Common myeloid progenitor, CD34-positive (primary cell): ENCODE results near the gene SLC10A1.
"Not testable (repeated sequence)": the region's sequence is repeated elsewhere in the genome, so short reads cannot be mapped to it uniquely, and the experiment has no call there.

Source experiments
- CTCF ChIA-PET: fragments of 350-600 bp; sonication (Branson Sonifier 250); formaldehyde crosslinking; loops from one replicate; lab custom pipeline; 2021; ENCODE audit warnings: antibody characterized with exemption; lab: Charles Lee
- POLR2A ChIA-PET: fragments of 350-600 bp; sonication (Branson Sonifier 250); formaldehyde crosslinking; loops from one replicate; lab custom pipeline; 2021; ENCODE audit warnings: antibody characterized with exemption; lab: Charles Lee
- DNase-seq, 3 donors: peaks; one replicate each; pipeline versions ENCODE4 v3.0.0 to v3.0.0-alpha.2; 2013
- H3K27ac ChIP-seq, 2 experiments: 1 replicate in 1 of 2; 2 replicates in 1 of 2; pipeline ENCODE4 v1.7.0; 2013; ENCODE audit warnings: inconsistent platforms in 2 of 2, low read length in 2 of 2, mild to moderate bottlenecking in 2 of 2, low read depth in 1 of 2, moderate library complexity in 1 of 2; ENCODE audit not compliant: severe bottlenecking in 2 of 2, insufficient read depth in 1 of 2, poor library complexity in 1 of 2
- H3K27me3 ChIP-seq, 5 experiments: replicated peaks in 2 of 5; 1 replicate in 3 of 5; 2 replicates in 2 of 5; pipeline versions ENCODE4 v1.6.1 to v1.7.0; 2013; ENCODE audit warnings: low read length in 4 of 5, mild to moderate bottlenecking in 2 of 5, moderate library complexity in 2 of 5, inconsistent platforms in 1 of 5; ENCODE audit not compliant: insufficient read depth in 5 of 5, control insufficient read depth in 4 of 5
- H3K36me3 ChIP-seq, 4 experiments: 1 replicate in 2 of 4; 2 replicates in 2 of 4; pipeline versions ENCODE4 v1.6.1 to v1.7.0; 2013; ENCODE audit warnings: low read length in 3 of 4, control low read depth in 1 of 4, mild to moderate bottlenecking in 1 of 4; ENCODE audit not compliant: control insufficient read depth in 4 of 4, insufficient read depth in 4 of 4
- H3K4me1 ChIP-seq, 4 experiments: 1 replicate in 3 of 4; 2 replicates in 1 of 4; pipeline versions ENCODE4 v1.6.1 to v1.7.1; 2013; ENCODE audit warnings: low read length in 3 of 4, mild to moderate bottlenecking in 3 of 4, control low read depth in 1 of 4, inconsistent platforms in 1 of 4, moderate library complexity in 1 of 4; ENCODE audit not compliant: control insufficient read depth in 4 of 4, insufficient read depth in 4 of 4; ENCODE audit errors: control extremely low read depth in 1 of 4
- H3K4me3 ChIP-seq, 7 experiments: 1 replicate in 4 of 7; 2 replicates in 3 of 7; pipeline versions ENCODE4 v1.5.1 to v1.7.0; 2013; ENCODE audit warnings: mild to moderate bottlenecking in 7 of 7, low read length in 6 of 7, moderate library complexity in 6 of 7, inconsistent platforms in 2 of 7, low read depth in 2 of 7, control low read depth in 1 of 7; ENCODE audit not compliant: insufficient read depth in 4 of 7, control insufficient read depth in 1 of 7; ENCODE audit errors: extremely low read depth in 1 of 7
- H3K9me3 ChIP-seq, 5 experiments: 1 replicate in 4 of 5; 2 replicates in 1 of 5; pipeline versions ENCODE4 v1.6.1 to v1.7.1; 2013; ENCODE audit warnings: low read length in 4 of 5, mild to moderate bottlenecking in 2 of 5, inconsistent platforms in 1 of 5, low read depth in 1 of 5, moderate library complexity in 1 of 5; ENCODE audit not compliant: control insufficient read depth in 4 of 5, insufficient read depth in 2 of 5; ENCODE audit errors: control extremely low read depth in 1 of 5
- WGBS: methylation state at CpG from one replicate; pipeline ENCODE4 v1.1.5; 2013; ENCODE audit not compliant: insufficient coverage; 5-methylcytosine and 5-hydroxymethylcytosine counted together

SLC10A1 gene

DNA sequence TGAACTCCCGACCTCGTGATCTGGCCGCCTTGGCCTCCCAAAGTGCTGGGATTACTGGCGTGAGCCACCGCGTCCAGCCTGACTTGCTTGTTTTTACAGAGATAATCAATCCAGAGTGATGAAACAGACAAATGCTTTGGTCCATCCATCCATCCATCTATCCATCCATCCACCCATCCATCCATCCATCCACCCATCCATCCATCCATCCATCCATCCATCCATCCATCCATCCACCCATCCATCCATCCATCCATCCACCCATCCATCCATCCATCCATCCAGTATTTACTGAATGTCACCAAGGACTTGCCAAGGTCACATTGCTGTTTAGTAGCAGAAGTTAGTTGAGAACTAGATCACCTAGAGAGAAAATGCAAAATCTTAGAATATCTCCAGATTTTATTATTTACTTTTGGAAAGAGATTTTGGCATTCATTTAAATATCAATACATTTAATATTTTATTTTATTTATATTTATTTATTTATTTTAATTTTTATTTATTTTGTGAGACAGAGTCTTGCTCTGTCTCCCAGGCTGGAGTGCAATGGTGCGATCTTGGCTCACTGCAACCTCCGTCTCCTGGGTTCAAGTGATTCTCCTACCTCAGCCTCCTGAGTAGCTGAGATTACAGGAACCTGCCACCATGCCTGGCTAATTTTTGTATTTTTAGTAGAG is 65.0 kb downstream of the SLC10A1 start:
- POLR2A ChIA-PET, H3K36me3 ChIP-seq: not testable (repeated sequence)
- 99% methylated on average over 8 of the region's 8 CpGs for WGBS

DNA sequence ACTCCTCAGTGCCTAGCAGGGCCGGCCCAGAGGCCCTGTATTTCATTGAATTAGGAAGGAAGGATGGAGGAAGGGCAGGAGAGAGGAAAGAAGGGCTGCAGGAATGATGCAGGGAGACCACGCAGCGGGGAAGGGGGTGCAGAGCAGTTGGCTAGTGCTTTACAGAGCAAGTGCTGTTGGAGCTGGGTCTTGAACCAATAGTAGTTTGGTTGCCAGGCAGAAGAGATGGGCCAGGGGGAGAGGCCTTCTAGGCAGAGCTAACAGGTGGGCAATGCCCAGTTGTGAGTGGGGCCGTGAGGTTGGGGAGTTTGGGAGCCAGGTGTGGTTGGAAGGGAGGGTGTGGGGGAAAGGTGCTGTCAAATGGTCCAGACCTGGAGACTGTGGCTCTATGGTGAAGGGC is 69.2 kb downstream of the SLC10A1 start:
- no peaks in the 10 kb centered on the region for H3K27me3 ChIP-seq
- no peaks in the 10 kb centered on the region for H3K36me3 ChIP-seq
- H3K9me3 ChIP-seq: no peaks in the 10 kb centered on the region
- DNase-seq: no peak
- H3K4me1 ChIP-seq: peaks cover 0 to 15% (median 9%) of the 10 kb centered on the region in 4 experiments
- H3K4me3 ChIP-seq: no peak overlapping the region
- no peak overlapping the region for H3K27ac ChIP-seq
- WGBS: 89% methylated on average over 3 of the region's 4 CpGs
- POLR2A ChIA-PET: interaction anchor here (0.6 kb wide), 1 partner anchor 54 kb away, joined by 3 read pairs; no protein-coding TSS in a partner anchor
- CTCF ChIA-PET: interaction anchor here (0.8 to 6.6 kb wide), 18 partner anchors 12 to 176 kb away, joined by 3 to 83 read pairs (median 4); partner anchors contain the start of genes SRSF5 and SUSD6

More for the DNA sequence above, 65.0 kb downstream of the SLC10A1 start:
- not testable (repeated sequence) for H3K9me3 ChIP-seq, H3K27ac ChIP-seq, H3K4me1 ChIP-seq, H3K4me3 ChIP-seq, H3K27me3 ChIP-seq, DNase-seq
- CTCF ChIA-PET: interaction anchor here (1.2 to 3.1 kb wide), 5 partner anchors 20 to 296 kb away, joined by 3 to 17 read pairs (median 6); no protein-coding TSS in a partner anchor

DNA sequence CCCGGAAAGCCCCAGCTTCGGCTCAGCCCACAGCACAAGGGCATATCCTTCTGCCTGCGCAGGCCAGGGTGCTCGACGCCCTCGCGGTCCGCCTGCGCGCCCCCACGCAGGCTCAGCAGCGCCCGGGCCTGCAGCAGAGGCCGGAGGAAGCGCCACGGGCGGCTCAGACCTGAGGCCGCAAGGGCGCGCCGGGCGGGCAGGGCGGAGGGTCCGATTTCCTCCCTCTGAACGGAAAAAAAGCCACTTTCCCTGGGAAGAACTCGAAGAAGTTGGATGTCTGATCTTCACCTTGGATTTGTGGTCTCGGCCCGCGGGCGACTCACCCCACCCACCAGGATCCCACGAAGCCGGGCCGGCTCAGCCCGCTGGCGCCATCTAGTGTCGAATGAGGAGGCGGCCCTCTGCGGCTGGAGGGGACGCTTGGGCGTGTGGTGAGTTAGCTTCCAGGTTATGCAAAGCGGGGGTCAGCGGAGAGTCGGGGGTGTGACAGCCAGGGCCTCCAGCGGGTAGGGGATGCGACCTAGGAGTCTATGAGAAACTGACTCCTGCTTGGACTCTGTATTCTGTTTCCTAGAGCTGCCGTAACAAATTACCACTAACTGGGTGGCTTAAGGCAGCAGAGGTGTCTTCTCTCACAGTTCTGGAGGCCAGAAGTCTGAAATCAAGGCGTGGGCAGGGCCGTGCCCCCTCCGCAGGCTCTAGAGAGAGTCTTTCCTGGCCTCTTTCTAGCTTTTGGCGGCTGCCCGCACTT is 70.1 kb downstream of the SLC10A1 start:
- Histone ChIP-seq H3K4me1 (peaks cover 0 to 15% (median 9%) of the 10 kb centered on the region in 4 experiments), H3K27ac (no peak overlapping the region), H3K27me3 (no peaks in the 10 kb centered on the region), H3K36me3 (no peaks in the 10 kb centered on the region), H3K4me3 (peak overlapping the region in 5 of 7 experiments; percentile 21 to 70 (median 51)), H3K9me3 (no peaks in the 10 kb centered on the region)
- CTCF ChIA-PET: interaction anchor here (0.7 to 6.6 kb wide), 30 partner anchors 10 to 175 kb away, joined by 3 to 83 read pairs (median 4); partner anchors contain the start of genes SRSF5 and SUSD6
- POLR2A ChIA-PET: interaction anchor here (0.9 to 1.1 kb wide), 2 partner anchors 41 to 110 kb away, joined by 3 read pairs; no protein-coding TSS in a partner anchor
- peak; percentile 71 to 82 (median 80) for DNase-seq
- WGBS: 8% methylated on average over 36 of the region's 51 CpGs
